WTC11 (cell line): ENCODE results near the gene SYNPO.

Source experiments
- ELF4 ChIP-seq: sonication (generic); formaldehyde crosslinking; IDR thresholded peaks from 2 replicates; pipeline ENCODE4 v1.8.1; 2022; ENCODE audit warnings: low read depth, mild to moderate bottlenecking, moderate library complexity, missing genetic modification reagents
- FOXP1 ChIP-seq: sonication (generic); formaldehyde crosslinking; IDR thresholded peaks from 2 replicates; pipeline ENCODE4 v1.8.0; 2022; ENCODE audit warnings: missing genetic modification reagents, mild to moderate bottlenecking, moderate library complexity, borderline replicate concordance
- GABPB1 ChIP-seq: sonication (generic); formaldehyde crosslinking; IDR thresholded peaks from 2 replicates; pipeline ENCODE4 v1.8.1; 2023; ENCODE audit warnings: mild to moderate bottlenecking, missing genetic modification reagents
- IRF2 ChIP-seq: sonication (generic); formaldehyde crosslinking; IDR thresholded peaks from 2 replicates; pipeline ENCODE4 v1.8.0; 2022; ENCODE audit warnings: low read depth, missing genetic modification reagents, borderline replicate concordance
- NFYB ChIP-seq: sonication (generic); formaldehyde crosslinking; conservative IDR thresholded peaks from 2 replicates; pipeline ENCODE4 v1.8.0; 2022; ENCODE audit warnings: low read depth, missing genetic modification reagents
- TCF7 ChIP-seq: sonication (generic); formaldehyde crosslinking; IDR thresholded peaks from 2 replicates; pipeline ENCODE4 v1.8.0; 2022; ENCODE audit warnings: mild to moderate bottlenecking, low read depth, missing genetic modification reagents, moderate library complexity
- ZNF396 ChIP-seq: fragments of 250-450 bp; sonication (Bioruptor Pico); IDR thresholded peaks from 2 replicates; pipeline ENCODE4 v1.8.0; 2021; ENCODE audit warnings: mild to moderate bottlenecking, moderate library complexity, borderline replicate concordance
- TF ChIP-seq, protein P1 (sequence below): sonication (generic); formaldehyde crosslinking; IDR thresholded peaks from 2 replicates; pipeline ENCODE4 v1.8.0; 2022; ENCODE audit warnings: mild to moderate bottlenecking, missing genetic modification reagents
- TF ChIP-seq, protein P2 (sequence below): sonication (generic); formaldehyde crosslinking; IDR thresholded peaks from 2 replicates; pipeline ENCODE4 v1.8.1; 2023; ENCODE audit warnings: mild to moderate bottlenecking, missing genetic modification reagents
- TF ChIP-seq, protein P3 (sequence below): fragments of 200-600 bp; IDR thresholded peaks from 2 replicates; pipeline ENCODE4 v1.8.0; 2022; ENCODE audit warnings: antibody characterized with exemption
- TF ChIP-seq, protein P4 (sequence below): sonication (generic); formaldehyde crosslinking; IDR thresholded peaks from 2 replicates; pipeline ENCODE4 v1.8.1; 2022; ENCODE audit warnings: mild to moderate bottlenecking, moderate library complexity, missing genetic modification reagents
- TF ChIP-seq, protein P5 (sequence below): sonication (generic); formaldehyde crosslinking; IDR thresholded peaks from 2 replicates; pipeline ENCODE4 v1.8.0; 2022; ENCODE audit warnings: missing genetic modification reagents

DNA sequence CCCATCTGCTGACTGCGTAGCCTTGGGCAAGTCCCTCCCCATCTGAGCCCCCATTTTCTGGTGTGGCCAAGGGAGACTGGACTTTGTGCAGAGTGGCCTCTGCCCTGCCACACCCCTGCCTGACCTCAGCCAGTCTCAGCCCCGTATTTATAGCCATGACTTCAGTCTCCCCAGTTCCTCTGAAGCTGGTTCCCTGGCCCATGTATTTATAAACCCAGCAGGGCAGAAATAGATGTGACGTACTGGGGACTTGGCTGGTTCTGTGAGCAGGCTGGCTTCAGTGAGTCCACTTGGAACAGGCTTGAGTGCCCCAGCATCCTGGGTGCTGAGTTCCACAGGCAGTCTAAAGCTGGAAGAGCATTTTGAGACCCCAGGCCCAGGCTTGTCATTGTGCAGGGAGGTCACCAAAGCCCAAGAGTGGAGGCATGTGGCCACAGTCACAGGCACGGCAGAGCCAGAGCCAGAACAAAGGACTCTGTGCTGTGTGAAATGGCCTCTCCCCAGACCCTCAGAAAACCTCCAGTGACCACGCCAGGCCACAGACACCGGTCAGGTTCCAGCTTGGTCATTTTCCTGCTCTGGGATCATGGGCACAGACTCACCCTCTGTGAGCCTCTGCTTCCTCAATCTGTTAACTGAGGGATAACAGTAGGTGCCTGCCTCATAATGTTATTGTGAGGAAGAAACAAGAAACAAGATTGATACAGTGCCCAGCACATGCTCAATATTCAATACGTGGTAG is 30.4 kb upstream of the SYNPO start:
- TF ChIP-seq, protein P1, sequence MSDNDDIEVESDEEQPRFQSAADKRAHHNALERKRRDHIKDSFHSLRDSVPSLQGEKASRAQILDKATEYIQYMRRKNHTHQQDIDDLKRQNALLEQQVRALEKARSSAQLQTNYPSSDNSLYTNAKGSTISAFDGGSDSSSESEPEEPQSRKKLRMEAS (CRISPR knock-in tag) = no peak
- TF ChIP-seq NFYB (CRISPR knock-in tag) (no peak), TCF7 (CRISPR knock-in tag) (no peak), GABPB1 (CRISPR knock-in tag) (no peak), IRF2 (no peak), ELF4 (CRISPR knock-in tag) (no peak), FOXP1 (no peak), ZNF396 (CRISPR knock-in tag) (no peak)
- TF ChIP-seq, protein P2, sequence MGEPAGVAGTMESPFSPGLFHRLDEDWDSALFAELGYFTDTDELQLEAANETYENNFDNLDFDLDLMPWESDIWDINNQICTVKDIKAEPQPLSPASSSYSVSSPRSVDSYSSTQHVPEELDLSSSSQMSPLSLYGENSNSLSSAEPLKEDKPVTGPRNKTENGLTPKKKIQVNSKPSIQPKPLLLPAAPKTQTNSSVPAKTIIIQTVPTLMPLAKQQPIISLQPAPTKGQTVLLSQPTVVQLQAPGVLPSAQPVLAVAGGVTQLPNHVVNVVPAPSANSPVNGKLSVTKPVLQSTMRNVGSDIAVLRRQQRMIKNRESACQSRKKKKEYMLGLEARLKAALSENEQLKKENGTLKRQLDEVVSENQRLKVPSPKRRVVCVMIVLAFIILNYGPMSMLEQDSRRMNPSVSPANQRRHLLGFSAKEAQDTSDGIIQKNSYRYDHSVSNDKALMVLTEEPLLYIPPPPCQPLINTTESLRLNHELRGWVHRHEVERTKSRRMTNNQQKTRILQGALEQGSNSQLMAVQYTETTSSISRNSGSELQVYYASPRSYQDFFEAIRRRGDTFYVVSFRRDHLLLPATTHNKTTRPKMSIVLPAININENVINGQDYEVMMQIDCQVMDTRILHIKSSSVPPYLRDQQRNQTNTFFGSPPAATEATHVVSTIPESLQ (CRISPR knock-in tag) = no peak
- TF ChIP-seq, protein P3, sequence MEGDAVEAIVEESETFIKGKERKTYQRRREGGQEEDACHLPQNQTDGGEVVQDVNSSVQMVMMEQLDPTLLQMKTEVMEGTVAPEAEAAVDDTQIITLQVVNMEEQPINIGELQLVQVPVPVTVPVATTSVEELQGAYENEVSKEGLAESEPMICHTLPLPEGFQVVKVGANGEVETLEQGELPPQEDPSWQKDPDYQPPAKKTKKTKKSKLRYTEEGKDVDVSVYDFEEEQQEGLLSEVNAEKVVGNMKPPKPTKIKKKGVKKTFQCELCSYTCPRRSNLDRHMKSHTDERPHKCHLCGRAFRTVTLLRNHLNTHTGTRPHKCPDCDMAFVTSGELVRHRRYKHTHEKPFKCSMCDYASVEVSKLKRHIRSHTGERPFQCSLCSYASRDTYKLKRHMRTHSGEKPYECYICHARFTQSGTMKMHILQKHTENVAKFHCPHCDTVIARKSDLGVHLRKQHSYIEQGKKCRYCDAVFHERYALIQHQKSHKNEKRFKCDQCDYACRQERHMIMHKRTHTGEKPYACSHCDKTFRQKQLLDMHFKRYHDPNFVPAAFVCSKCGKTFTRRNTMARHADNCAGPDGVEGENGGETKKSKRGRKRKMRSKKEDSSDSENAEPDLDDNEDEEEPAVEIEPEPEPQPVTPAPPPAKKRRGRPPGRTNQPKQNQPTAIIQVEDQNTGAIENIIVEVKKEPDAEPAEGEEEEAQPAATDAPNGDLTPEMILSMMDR = no peak
- TF ChIP-seq, protein P4, sequence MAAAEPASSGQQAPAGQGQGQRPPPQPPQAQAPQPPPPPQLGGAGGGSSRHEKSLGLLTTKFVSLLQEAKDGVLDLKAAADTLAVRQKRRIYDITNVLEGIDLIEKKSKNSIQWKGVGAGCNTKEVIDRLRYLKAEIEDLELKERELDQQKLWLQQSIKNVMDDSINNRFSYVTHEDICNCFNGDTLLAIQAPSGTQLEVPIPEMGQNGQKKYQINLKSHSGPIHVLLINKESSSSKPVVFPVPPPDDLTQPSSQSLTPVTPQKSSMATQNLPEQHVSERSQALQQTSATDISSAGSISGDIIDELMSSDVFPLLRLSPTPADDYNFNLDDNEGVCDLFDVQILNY (CRISPR knock-in tag) = no peak
- TF ChIP-seq, protein P5, sequence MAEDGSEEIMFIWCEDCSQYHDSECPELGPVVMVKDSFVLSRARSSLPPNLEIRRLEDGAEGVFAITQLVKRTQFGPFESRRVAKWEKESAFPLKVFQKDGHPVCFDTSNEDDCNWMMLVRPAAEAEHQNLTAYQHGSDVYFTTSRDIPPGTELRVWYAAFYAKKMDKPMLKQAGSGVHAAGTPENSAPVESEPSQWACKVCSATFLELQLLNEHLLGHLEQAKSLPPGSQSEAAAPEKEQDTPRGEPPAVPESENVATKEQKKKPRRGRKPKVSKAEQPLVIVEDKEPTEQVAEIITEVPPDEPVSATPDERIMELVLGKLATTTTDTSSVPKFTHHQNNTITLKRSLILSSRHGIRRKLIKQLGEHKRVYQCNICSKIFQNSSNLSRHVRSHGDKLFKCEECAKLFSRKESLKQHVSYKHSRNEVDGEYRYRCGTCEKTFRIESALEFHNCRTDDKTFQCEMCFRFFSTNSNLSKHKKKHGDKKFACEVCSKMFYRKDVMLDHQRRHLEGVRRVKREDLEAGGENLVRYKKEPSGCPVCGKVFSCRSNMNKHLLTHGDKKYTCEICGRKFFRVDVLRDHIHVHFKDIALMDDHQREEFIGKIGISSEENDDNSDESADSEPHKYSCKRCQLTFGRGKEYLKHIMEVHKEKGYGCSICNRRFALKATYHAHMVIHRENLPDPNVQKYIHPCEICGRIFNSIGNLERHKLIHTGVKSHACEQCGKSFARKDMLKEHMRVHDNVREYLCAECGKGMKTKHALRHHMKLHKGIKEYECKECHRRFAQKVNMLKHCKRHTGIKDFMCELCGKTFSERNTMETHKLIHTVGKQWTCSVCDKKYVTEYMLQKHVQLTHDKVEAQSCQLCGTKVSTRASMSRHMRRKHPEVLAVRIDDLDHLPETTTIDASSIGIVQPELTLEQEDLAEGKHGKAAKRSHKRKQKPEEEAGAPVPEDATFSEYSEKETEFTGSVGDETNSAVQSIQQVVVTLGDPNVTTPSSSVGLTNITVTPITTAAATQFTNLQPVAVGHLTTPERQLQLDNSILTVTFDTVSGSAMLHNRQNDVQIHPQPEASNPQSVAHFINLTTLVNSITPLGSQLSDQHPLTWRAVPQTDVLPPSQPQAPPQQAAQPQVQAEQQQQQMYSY = no peak
